ENCODE measurements around the gene GLCE.
"Not testable (repeated sequence)": the region's sequence is repeated elsewhere in the genome, so short reads cannot be mapped to it uniquely, and the experiment has no call there.

Gene GLCE

DNA sequence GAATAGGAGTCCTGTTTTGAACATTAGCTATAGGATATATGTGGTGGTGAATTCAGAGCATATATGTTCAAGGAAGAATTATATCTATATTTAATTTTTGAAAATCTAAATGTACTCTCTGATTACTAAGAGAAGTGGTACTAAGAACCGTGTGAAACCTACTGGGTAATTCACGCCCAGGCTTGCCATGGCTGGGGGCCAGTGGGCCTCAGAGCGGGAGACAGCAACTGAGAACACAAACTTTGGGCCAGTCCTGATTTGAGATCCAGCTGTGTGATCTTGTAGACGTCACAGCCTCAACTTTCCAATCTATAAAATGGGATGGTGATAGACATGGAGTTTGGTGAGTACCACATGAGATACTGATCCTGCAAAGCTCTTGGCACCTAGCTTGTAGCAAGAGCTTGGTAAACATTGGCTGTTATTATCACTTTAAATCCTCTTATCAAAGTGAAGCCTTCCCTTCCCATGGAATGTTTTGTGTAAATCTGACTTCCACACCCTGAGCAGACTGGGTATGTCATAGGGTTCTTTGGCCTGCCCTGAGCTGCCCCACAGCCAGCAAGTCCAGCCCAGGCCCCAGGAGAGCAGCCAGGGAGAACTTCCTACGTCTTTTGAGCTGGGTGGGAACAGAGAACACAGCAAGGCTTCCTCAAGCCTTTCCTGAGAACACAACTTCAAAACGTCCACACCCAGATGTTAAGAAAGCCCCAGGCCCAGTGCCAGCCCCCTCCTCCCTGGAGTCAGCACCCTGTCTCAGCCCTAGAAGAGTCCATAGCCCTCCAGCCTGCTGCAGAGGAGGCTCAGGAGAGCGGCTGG is 130.1 kb downstream of the GLCE start:
- Histone ChIP-seq H3K27me3 (peaks cover 6% of the 10 kb centered on the region), H3K9me3 (no peaks in the 10 kb centered on the region), H3K27ac (no peak overlapping the region), H3K4me3 (ENCODE audit: low read depth in 1 of 2, low read length in 1 of 2) (no peak overlapping the region), H3K4me1 (ENCODE audit: control insufficient read depth in 1 of 2, insufficient read depth in 1 of 2, low read depth in 1 of 2, low read length in 1 of 2) (no peaks in the 10 kb centered on the region), H3K36me3 (no peaks in the 10 kb centered on the region)
- no peak for TF ChIP-seq CTCF (IDR thresholded peaks at IDR 0.05)

GRCh38 chr15:69291651-69292050 is 131.2 kb downstream of the GLCE start:
- H3K4me1 ChIP-seq (ENCODE audit: control insufficient read depth in 1 of 2, insufficient read depth in 1 of 2, low read depth in 1 of 2, low read length in 1 of 2); H3K27ac ChIP-seq; H3K9me3 ChIP-seq; H3K4me3 ChIP-seq (ENCODE audit: low read depth in 1 of 2, low read length in 1 of 2); H3K36me3 ChIP-seq: not testable (repeated sequence)
- H3K27me3 ChIP-seq, result peaks cover 17% of the 10 kb centered on the region

DNA sequence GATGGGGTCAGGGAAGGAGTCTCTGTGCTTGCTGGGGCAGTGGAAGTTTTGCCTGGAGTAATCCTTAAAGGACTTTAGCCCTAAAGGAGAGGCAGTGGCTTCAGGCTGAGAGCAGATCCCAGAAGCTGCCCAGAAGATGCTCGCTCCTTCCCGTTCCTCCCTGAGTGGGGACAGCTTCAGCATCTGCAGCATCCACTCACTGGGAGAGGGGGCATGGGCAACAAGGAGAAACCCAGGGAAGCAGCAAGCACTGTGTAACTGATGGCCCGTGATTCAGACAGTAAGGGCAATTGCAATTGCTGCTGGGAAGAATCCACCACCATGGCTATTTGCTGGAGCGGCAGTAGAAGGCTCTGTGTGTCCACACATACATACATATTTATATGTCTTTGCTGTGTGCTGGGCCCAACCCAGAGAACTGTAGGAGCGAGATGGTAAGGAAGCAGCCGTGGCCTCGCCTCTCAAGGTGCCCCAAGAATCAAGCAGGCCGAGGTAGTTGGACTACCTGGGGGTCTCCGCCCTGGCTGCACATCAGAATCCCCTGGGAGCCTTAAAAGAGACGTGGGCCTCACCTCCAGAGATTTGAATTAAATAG is 132.5 kb downstream of the GLCE start:
- Histone ChIP-seq H3K4me3 (ENCODE audit: low read depth in 1 of 2, low read length in 1 of 2) (no peak overlapping the region), H3K9me3 (no peaks in the 10 kb centered on the region), H3K27ac (no peak overlapping the region), H3K27me3 (peaks cover 30% of the 10 kb centered on the region), H3K4me1 (ENCODE audit: control insufficient read depth in 1 of 2, insufficient read depth in 1 of 2, low read depth in 1 of 2, low read length in 1 of 2) (no peaks in the 10 kb centered on the region), H3K36me3 (no peaks in the 10 kb centered on the region)
- no peak for TF ChIP-seq CTCF (IDR thresholded peaks at IDR 0.05)

GRCh38 chr15:69293741-69294615 is 133.5 kb downstream of the GLCE start:
- Histone ChIP-seq H3K4me1 (ENCODE audit: control insufficient read depth in 1 of 2, insufficient read depth in 1 of 2, low read depth in 1 of 2, low read length in 1 of 2) (peaks cover 0 to 3% of the 10 kb centered on the region in 2 experiments), H3K27ac (no peak overlapping the region), H3K27me3 (peaks cover 40% of the 10 kb centered on the region), H3K9me3 (no peaks in the 10 kb centered on the region), H3K4me3 (ENCODE audit: low read depth in 1 of 2, low read length in 1 of 2) (no peak overlapping the region), H3K36me3 (no peaks in the 10 kb centered on the region)
- TF ChIP-seq CTCF (IDR thresholded peaks at IDR 0.05), result no peak

- Histone ChIP-seq H3K4me1 (ENCODE audit: control insufficient read depth in 1 of 2, insufficient read depth in 1 of 2, low read depth in 1 of 2, low read length in 1 of 2) (peaks cover 11 to 14% of the 10 kb centered on the region in 2 experiments), H3K4me3 (ENCODE audit: low read depth in 1 of 2, low read length in 1 of 2) (no peak overlapping the region), H3K27me3 (peaks cover 64% of the 10 kb centered on the region), H3K27ac (no peak overlapping the region), H3K9me3 (no peaks in the 10 kb centered on the region), H3K36me3 (no peaks in the 10 kb centered on the region)
- no peak for TF ChIP-seq CTCF (IDR thresholded peaks at IDR 0.05)
These were observed 136.2 kb downstream of the GLCE start for GRCh38 chr15:69296606-69297005.
